ENCODE results near the gene PDE6A. TPM values are rescaled to one million over a fixed set of nuclear protein-coding genes. Genes with fewer than 3 reads are reported as not detected.

The PDE6A gene
- total and polyA plus RNA-seq, 2 experiments from 2014 or later: 3.6 to 3.9 TPM

- Histone ChIP-seq H3K4me1 (ENCODE audit: insufficient read depth) (no peaks in the 10 kb centered on the region), H3K4me2 (no peak overlapping the region), H4K20me1 (ENCODE audit: insufficient read depth, poor library complexity, severe bottlenecking) (no peaks in the 10 kb centered on the region), H3K27ac (no peak overlapping the region), H3K9me2 (replicated peaks; ENCODE audit: insufficient read depth) (no peaks in the 10 kb centered on the region), H3K27me3 (no peaks in the 10 kb centered on the region), H3K36me3 (replicated peaks; ENCODE audit: insufficient read depth, low read depth) (no peaks in the 10 kb centered on the region), H2AFZ (no peak overlapping the region), H3K79me2 (no peaks in the 10 kb centered on the region), H3K4me3 (no peak overlapping the region), H3K9me3 (ENCODE audit: low read depth) (no peaks in the 10 kb centered on the region)
- no peak for TF ChIP-seq EZH2phosphoT487 (IDR thresholded peaks at IDR 0.05; ENCODE audit: low read depth, severe bottlenecking, unreplicated experiment)
- TF ChIP-seq EZH2 (IDR thresholded peaks at IDR 0.05; ENCODE audit: borderline replicate concordance): no peak
- TF ChIP-seq, protein P1, sequence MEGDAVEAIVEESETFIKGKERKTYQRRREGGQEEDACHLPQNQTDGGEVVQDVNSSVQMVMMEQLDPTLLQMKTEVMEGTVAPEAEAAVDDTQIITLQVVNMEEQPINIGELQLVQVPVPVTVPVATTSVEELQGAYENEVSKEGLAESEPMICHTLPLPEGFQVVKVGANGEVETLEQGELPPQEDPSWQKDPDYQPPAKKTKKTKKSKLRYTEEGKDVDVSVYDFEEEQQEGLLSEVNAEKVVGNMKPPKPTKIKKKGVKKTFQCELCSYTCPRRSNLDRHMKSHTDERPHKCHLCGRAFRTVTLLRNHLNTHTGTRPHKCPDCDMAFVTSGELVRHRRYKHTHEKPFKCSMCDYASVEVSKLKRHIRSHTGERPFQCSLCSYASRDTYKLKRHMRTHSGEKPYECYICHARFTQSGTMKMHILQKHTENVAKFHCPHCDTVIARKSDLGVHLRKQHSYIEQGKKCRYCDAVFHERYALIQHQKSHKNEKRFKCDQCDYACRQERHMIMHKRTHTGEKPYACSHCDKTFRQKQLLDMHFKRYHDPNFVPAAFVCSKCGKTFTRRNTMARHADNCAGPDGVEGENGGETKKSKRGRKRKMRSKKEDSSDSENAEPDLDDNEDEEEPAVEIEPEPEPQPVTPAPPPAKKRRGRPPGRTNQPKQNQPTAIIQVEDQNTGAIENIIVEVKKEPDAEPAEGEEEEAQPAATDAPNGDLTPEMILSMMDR (IDR thresholded peaks at IDR 0.05; ENCODE audit: poor library complexity): no peak
- DNase-seq (ENCODE audit: low spot score): no peak
- 94% methylated on average over 5 of the region's 5 CpGs for WGBS (ENCODE audit: low lambda C conversion rate, missing lambda C conversion rate)
Measured at GRCh38 chr5:149846021-149846420, 98.6 kb downstream of the PDE6A start.

- Histone ChIP-seq H3K79me2 (no peaks in the 10 kb centered on the region), H4K20me1 (ENCODE audit: insufficient read depth, poor library complexity, severe bottlenecking) (no peaks in the 10 kb centered on the region), H3K4me3 (no peak overlapping the region), H2AFZ (no peak overlapping the region), H3K4me2 (no peak overlapping the region), H3K27me3 (no peaks in the 10 kb centered on the region), H3K4me1 (ENCODE audit: insufficient read depth) (peaks cover 4% of the 10 kb centered on the region), H3K9me2 (replicated peaks; ENCODE audit: insufficient read depth) (no peaks in the 10 kb centered on the region), H3K27ac (no peak overlapping the region), H3K9me3 (ENCODE audit: low read depth) (no peaks in the 10 kb centered on the region), H3K36me3 (replicated peaks; ENCODE audit: insufficient read depth, low read depth) (no peaks in the 10 kb centered on the region)
- 97% methylated on average over 15 of the region's 15 CpGs for WGBS (ENCODE audit: low lambda C conversion rate, missing lambda C conversion rate)
- TF ChIP-seq EZH2 (IDR thresholded peaks at IDR 0.05; ENCODE audit: borderline replicate concordance) (no peak), EZH2phosphoT487 (IDR thresholded peaks at IDR 0.05; ENCODE audit: low read depth, severe bottlenecking, unreplicated experiment) (no peak)
- TF ChIP-seq, protein P1 (IDR thresholded peaks at IDR 0.05; ENCODE audit: poor library complexity): no peak
- no peak for DNase-seq (ENCODE audit: low spot score)
Measured at GRCh38 chr5:149845601-149846000, 99.0 kb downstream of the PDE6A start.

DNA sequence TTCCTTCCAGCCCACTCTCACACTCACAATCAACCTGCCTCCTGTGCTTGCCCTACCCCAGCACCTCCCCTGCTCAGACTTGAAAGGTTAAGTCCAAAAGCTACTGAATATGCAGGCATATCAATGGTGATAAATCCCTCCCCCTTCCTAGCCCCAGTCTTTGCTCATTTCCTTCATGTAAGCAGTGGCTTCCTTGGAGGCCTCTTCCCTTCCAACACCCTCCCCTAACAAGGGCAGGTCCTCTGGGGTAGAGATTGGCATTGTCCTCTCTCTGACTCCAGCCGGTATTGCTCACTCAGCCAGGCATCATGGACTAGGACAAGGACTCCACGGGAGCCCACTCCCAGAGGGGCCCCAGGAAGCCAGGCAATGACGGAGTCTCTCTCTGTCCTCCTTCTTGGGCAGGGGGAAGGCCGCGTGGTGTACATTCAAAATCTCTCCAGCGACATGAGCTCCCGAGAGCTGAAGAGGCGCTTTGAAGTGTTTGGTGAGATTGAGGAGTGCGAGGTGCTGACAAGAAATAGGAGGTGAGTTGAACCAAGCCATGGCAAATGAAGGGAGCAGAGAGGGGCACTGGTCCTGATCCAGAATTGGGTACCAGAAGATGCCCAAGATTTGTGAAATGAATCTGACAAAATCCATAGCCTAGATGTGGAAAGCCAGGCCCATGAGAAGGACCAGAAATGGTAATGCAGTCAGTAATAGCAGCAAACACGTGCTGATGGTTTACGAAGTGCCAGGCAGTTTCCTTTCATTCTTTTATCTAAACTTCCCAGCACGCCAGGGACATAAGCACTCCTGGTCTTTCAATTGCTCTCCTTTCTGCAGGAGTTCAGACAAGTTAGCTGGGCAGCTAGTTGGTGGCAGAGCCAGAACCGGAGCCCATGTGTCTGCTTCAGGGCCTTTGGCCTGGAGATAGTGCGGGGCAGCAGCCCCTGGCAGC is 102.5 kb downstream of the PDE6A start:
- no peak overlapping the region for H3K27ac ChIP-seq
- 87% methylated on average over 14 of the region's 14 CpGs for WGBS (ENCODE audit: low lambda C conversion rate, missing lambda C conversion rate)
- no peaks in the 10 kb centered on the region for H3K79me2 ChIP-seq
- H4K20me1 ChIP-seq (ENCODE audit: insufficient read depth, poor library complexity, severe bottlenecking): no peaks in the 10 kb centered on the region
- no peaks in the 10 kb centered on the region for H3K36me3 ChIP-seq (replicated peaks; ENCODE audit: insufficient read depth, low read depth)
- TF ChIP-seq EZH2 (IDR thresholded peaks at IDR 0.05; ENCODE audit: borderline replicate concordance) (no peak), EZH2phosphoT487 (IDR thresholded peaks at IDR 0.05; ENCODE audit: low read depth, severe bottlenecking, unreplicated experiment) (no peak)
- TF ChIP-seq, protein P1 (IDR thresholded peaks at IDR 0.05; ENCODE audit: poor library complexity): no peak
- no peak overlapping the region for H3K4me2 ChIP-seq
- no peaks in the 10 kb centered on the region for H3K9me2 ChIP-seq (replicated peaks; ENCODE audit: insufficient read depth)
- no peaks in the 10 kb centered on the region for H3K27me3 ChIP-seq
- no peaks in the 10 kb centered on the region for H3K9me3 ChIP-seq (ENCODE audit: low read depth)
- H3K4me3 ChIP-seq: no peak overlapping the region
- no peak for DNase-seq (ENCODE audit: low spot score)
- H3K4me1 ChIP-seq (ENCODE audit: insufficient read depth): peaks cover 26% of the 10 kb centered on the region
- no peak overlapping the region for H2AFZ ChIP-seq

Data from hepatocyte (in vitro differentiated cells).